RPMI7951 (cell line): ENCODE results near the gene PPP1R13B. TPM values are rescaled to one million over a fixed set of nuclear protein-coding genes. Genes with fewer than 3 reads are reported as not detected.

ENCODE experiments used
- DNase-seq: peaks from one replicate; pipeline ENCODE4 v3.0.0-alpha.2; 2012; ENCODE audit warnings: low read depth
- total RNA-seq: library from RNA; depleted of rRNA; stranded (reverse); fragments of >200 nt; shearing (Covaris generic); gene quantifications from 2 replicates; pipeline ENCODE4 v1.2.3, GENCODE V29; 2014

The PPP1R13B gene
- total RNA-seq, 1 experiment from 2014 or later, result 1.6 TPM

GRCh38 chr14:103715052-103716000 is 132.0 kb downstream of the PPP1R13B start, which contains the start of the genes XRCC3 and ZFYVE21:
XRCC3 (minus strand) TSS chr14:103715451; CDS start chr14:103711087, 4,364 bp downstream.
ZFYVE21 (plus strand) TSS chr14:103715810; CDS start chr14:103715842, 32 bp downstream.
- peak; percentile 97 for DNase-seq

GRCh38 chr14:103714063-103714724 is 133.2 kb downstream of the PPP1R13B start:
- no peak for DNase-seq

- no peak for DNase-seq
Measured at GRCh38 chr14:103713304-103714062, 133.9 kb downstream of the PPP1R13B start.

- DNase-seq, result no peak
Measured at GRCh38 chr14:103712633-103713247, 134.6 kb downstream of the PPP1R13B start.

- DNase-seq, result no peak
Measured at GRCh38 chr14:103711516-103712431, 135.6 kb downstream of the PPP1R13B start.

- no peak for DNase-seq
Measured at GRCh38 chr14:103710771-103711377, 136.5 kb downstream of the PPP1R13B start.

GRCh38 chr14:103709814-103710213 is 137.6 kb downstream of the PPP1R13B start:
- DNase-seq, result no peak

GRCh38 chr14:103708750-103709187 is 138.6 kb downstream of the PPP1R13B start:
- no peak for DNase-seq

- DNase-seq, result peak; percentile 16
Measured at GRCh38 chr14:103707329-103708263, 139.8 kb downstream of the PPP1R13B start.

GRCh38 chr14:103706551-103707328 is 140.6 kb downstream of the PPP1R13B start:
- no peak for DNase-seq

- DNase-seq, result no peak
Measured at GRCh38 chr14:103705504-103706284, 141.7 kb downstream of the PPP1R13B start.

GRCh38 chr14:103705118-103705503 is 142.3 kb downstream of the PPP1R13B start:
- DNase-seq, result no peak

- no peak for DNase-seq
Measured at GRCh38 chr14:103704708-103705107, 142.7 kb downstream of the PPP1R13B start.

- no peak for DNase-seq
Measured at GRCh38 chr14:103703433-103704385, 143.7 kb downstream of the PPP1R13B start.

- DNase-seq, result no peak
Measured at GRCh38 chr14:103702497-103703432, 144.6 kb downstream of the PPP1R13B start.
